ENCODE data around the gene BCR. TPM values are rescaled to one million over a fixed set of nuclear protein-coding genes. Genes with fewer than 3 reads are reported as not detected.

Gene BCR
- total and polyA plus RNA-seq, 2 of the 4 experiments (the other 2 are of a cell fraction): 28.9 to 44.6 TPM

DNA sequence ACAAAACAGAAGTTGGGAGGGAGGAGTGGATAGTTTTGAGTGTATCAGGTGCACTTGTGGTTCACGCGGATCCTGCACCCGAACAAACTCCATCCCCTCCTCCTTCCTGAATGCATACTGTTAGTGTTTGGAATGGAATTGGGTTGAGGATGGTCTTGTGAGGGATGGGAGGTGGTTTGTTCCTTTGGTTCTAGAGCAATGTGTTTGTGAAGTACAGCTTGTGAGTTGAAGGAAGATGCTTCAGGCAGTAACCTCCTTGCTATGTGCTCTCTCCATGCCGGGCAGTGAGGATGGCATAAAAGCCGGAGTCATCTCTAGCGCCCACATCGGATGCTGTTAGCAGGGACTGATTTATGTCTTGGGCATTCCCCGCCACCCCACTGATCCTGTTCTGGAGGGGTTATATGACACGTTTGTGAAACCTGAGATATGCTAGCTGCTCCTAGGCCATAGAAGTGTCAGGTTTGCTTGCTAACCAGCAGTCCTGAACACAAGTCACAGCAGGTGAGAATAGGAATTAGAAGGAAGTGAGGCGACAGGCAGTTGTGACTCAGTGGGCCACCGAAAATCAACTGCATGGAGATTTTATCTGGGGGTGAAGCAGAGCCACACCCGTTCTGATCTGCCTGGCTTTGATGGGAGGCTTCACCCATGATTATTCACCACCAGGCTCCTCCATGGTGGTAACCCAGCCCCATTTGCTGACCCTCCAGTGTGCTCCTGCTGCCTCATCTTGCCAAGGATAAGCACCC lies 2.2 kb downstream of the BCR start:
- peak overlapping the region; percentile 9 for H3K9ac ChIP-seq (ENCODE audit: low read depth, low read length)
- peaks cover 54% of the 10 kb centered on the region for H4K20me1 ChIP-seq (ENCODE audit: insufficient read depth, low read length)
- no peak overlapping the region for H3K27ac ChIP-seq (ENCODE audit: insufficient read depth, low read length)
- TF ChIP-seq CHD1 (IDR thresholded peaks at IDR 0.05; ENCODE audit: low read depth, low read length) (no peak), POLR2A (IDR thresholded peaks at IDR 0.05; ENCODE audit: low read depth, low read length) (no peak), BHLHE40 (IDR thresholded peaks at IDR 0.05; ENCODE audit: low read depth, low read length) (no peak), NFE2L2 (IDR thresholded peaks at IDR 0.05; ENCODE audit: low read depth, low read length) (no peak), RCOR1 (IDR thresholded peaks at IDR 0.05; ENCODE audit: insufficient replicate concordance, low read length) (no peak), FOS (IDR thresholded peaks at IDR 0.05; ENCODE audit: low read depth, low read length) (no peak), SMC3 (IDR thresholded peaks at IDR 0.05; ENCODE audit: low read depth, low read length) (no peak), MAFK (IDR thresholded peaks at IDR 0.05; ENCODE audit: low read depth, low read length) (no peak), CEBPB (IDR thresholded peaks at IDR 0.05; ENCODE audit: low read depth, low read length) (no peak), RAD21 (IDR thresholded peaks at IDR 0.05; ENCODE audit: low read length) (no peak), RFX5 (IDR thresholded peaks at IDR 0.05; ENCODE audit: low read depth, low read length) (no peak), MAZ (IDR thresholded peaks at IDR 0.05; ENCODE audit: borderline replicate concordance, low read depth, low read length) (no peak), MXI1 (IDR thresholded peaks at IDR 0.05; ENCODE audit: borderline replicate concordance, low read depth, low read length) (no peak)
- TF ChIP-seq, protein P1, sequence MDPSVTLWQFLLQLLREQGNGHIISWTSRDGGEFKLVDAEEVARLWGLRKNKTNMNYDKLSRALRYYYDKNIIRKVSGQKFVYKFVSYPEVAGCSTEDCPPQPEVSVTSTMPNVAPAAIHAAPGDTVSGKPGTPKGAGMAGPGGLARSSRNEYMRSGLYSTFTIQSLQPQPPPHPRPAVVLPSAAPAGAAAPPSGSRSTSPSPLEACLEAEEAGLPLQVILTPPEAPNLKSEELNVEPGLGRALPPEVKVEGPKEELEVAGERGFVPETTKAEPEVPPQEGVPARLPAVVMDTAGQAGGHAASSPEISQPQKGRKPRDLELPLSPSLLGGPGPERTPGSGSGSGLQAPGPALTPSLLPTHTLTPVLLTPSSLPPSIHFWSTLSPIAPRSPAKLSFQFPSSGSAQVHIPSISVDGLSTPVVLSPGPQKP (IDR thresholded peaks at IDR 0.05; ENCODE audit: borderline replicate concordance, low read depth, low read length): no peak
- TF ChIP-seq, protein P2, sequence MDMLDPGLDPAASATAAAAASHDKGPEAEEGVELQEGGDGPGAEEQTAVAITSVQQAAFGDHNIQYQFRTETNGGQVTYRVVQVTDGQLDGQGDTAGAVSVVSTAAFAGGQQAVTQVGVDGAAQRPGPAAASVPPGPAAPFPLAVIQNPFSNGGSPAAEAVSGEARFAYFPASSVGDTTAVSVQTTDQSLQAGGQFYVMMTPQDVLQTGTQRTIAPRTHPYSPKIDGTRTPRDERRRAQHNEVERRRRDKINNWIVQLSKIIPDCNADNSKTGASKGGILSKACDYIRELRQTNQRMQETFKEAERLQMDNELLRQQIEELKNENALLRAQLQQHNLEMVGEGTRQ (IDR thresholded peaks at IDR 0.05; ENCODE audit: low read depth, low read length): no peak

More for the DNA sequence above, 2.2 kb downstream of the BCR start:
- in situ Hi-C loops (cut with MboI; ENCODE audit: low sequenced_read_pairs) (no loop called here), intact Hi-C loops (cut with micrococcal nuclease) (loop anchor here (5.0 kb wide), 1 partner anchor 35 kb away; no protein-coding TSS in a partner anchor), dilution Hi-C loops (cut with HindIII; ENCODE audit: low sequenced_read_pairs, unreplicated experiment) (no loop called here)
- Histone ChIP-seq H3K18ac (ENCODE audit: low read depth, low read length) (no peak overlapping the region), H3K36me3 (ENCODE audit: control insufficient read depth, insufficient read depth, low read length) (peaks cover 10% of the 10 kb centered on the region; the same call in 1 of the 2 replicates), H3K4me2 (ENCODE audit: low read depth, low read length) (peak overlapping the region; percentile 91), H3K4me3 (ENCODE audit: insufficient read depth, low read depth, low read length) (peak overlapping the region; percentile 98), H4K5ac (ENCODE audit: low read depth, low read length) (no peak overlapping the region), H3K14ac (replicated peaks; ENCODE audit: low read depth, low read length) (0 out of 2 replicates have a peak overlapping the region, but pooled peaks have one; percentile 74), H4K8ac (ENCODE audit: low read depth in 2 of 2, low read length in 2 of 2) (no peak overlapping the region), H3K56ac (ENCODE audit: extremely low read depth, insufficient read depth, low read length) (no peak overlapping the region), H2BK20ac (ENCODE audit: low read depth, low read length) (no peak overlapping the region), H3K4me1 (ENCODE audit: control insufficient read depth, insufficient read depth, low read length) (peaks cover 29% of the 10 kb centered on the region), H2BK5ac (ENCODE audit: low read depth, low read length, poor library complexity, severe bottlenecking) (no peak overlapping the region), H3K23ac (ENCODE audit: low read depth, low read length) (peak overlapping the region; percentile 73), H3K9me1 (ENCODE audit: insufficient read depth, low read length) (peaks cover 18% of the 10 kb centered on the region), H3K79me1 (ENCODE audit: low read depth in 1 of 2, low read length in 2 of 2) (peaks cover 23 to 61% of the 10 kb centered on the region in 2 experiments), H3K9me3 (ENCODE audit: control insufficient read depth, insufficient read depth, low read length) (no peaks in the 10 kb centered on the region), H3K27me3 (ENCODE audit: control insufficient read depth, insufficient read depth, low read length) (no peaks in the 10 kb centered on the region), H2BK120ac (ENCODE audit: low read depth, low read length) (no peak overlapping the region), H2AFZ (replicated peaks; ENCODE audit: low read length, poor library complexity) (peak overlapping the region; percentile 8), H2BK15ac (ENCODE audit: low read depth, low read length) (no peak overlapping the region), H2AK9ac (replicated peaks; ENCODE audit: low read depth, low read length, poor library complexity) (peak overlapping the region; percentile 66), H4K91ac (ENCODE audit: insufficient read depth, low read depth, low read length) (no peak overlapping the region), H3K4ac (ENCODE audit: low read depth, low read length) (peak overlapping the region; percentile 41; the same call in 1 of the 2 replicates), H2AK5ac (ENCODE audit: low read depth, low read length) (peak overlapping the region; percentile 35; the same call in 1 of the 2 replicates)
- no TSS peak for BruUV-seq (replicated peaks)
- no CpG with 5 or more reads among the region's 12 CpGs for WGBS, 2 experiments (ENCODE audit: extremely low coverage in 2 of 2, insufficient read length in 1 of 2)
- CTCF ChIA-PET: interaction anchor here (0.6 to 1.1 kb wide), 2 partner anchors 34 to 99 kb away, joined by 3 to 6 read pairs (median 4); no protein-coding TSS in a partner anchor
- ATAC-seq (ENCODE audit: low read depth): no peak
- POLR2A ChIA-PET (ENCODE audit: unreplicated experiment): no interaction called here
- DNase-seq: peak; percentile 19

Data from IMR-90 (cell line).